ENCODE results near the gene ZDHHC14. TPM values are rescaled to one million over a fixed set of nuclear protein-coding genes. Genes with fewer than 3 reads are reported as not detected.
A peak's percentile ranks its signal among the peaks of the same experiment; 100 is the strongest.

Gene ZDHHC14
- total RNA-seq, 1 donor from 2014 or later: 15.2 TPM

GRCh38 chr6:157595768-157596167, 214.8 kb downstream of the ZDHHC14 start:
- peak in 1 of 2 donors; percentile 34 for DNase-seq (ENCODE audit: extremely low spot score in 2 of 2)
- Histone ChIP-seq H3K9me3 (no peaks in the 10 kb centered on the region), H3K27me3 (no peaks in the 10 kb centered on the region), H3K4me1 (peaks cover 21% of the 10 kb centered on the region), H3K27ac (no peak overlapping the region), H3K36me3 (no peaks in the 10 kb centered on the region), H3K4me3 (no peak overlapping the region)
- intact Hi-C loops (cut with DNase I): loop anchor here (5.0 kb wide), 1 partner anchor 278 kb away; no protein-coding TSS in a partner anchor
- TF ChIP-seq, protein P1, sequence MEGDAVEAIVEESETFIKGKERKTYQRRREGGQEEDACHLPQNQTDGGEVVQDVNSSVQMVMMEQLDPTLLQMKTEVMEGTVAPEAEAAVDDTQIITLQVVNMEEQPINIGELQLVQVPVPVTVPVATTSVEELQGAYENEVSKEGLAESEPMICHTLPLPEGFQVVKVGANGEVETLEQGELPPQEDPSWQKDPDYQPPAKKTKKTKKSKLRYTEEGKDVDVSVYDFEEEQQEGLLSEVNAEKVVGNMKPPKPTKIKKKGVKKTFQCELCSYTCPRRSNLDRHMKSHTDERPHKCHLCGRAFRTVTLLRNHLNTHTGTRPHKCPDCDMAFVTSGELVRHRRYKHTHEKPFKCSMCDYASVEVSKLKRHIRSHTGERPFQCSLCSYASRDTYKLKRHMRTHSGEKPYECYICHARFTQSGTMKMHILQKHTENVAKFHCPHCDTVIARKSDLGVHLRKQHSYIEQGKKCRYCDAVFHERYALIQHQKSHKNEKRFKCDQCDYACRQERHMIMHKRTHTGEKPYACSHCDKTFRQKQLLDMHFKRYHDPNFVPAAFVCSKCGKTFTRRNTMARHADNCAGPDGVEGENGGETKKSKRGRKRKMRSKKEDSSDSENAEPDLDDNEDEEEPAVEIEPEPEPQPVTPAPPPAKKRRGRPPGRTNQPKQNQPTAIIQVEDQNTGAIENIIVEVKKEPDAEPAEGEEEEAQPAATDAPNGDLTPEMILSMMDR (IDR thresholded peaks at IDR 0.05): no peak
- no peak for TF ChIP-seq POLR2A (IDR thresholded peaks at IDR 0.05)
- TF ChIP-seq POLR2AphosphoS5 (IDR thresholded peaks at IDR 0.05; ENCODE audit: insufficient read depth in 1 of 2, low read depth in 1 of 2): no peak

- intact Hi-C loops (cut with DNase I): loop anchor here (5.0 kb wide), 1 partner anchor 279 kb away; no protein-coding TSS in a partner anchor
Measured at GRCh38 chr6:157596461-157596860, 215.5 kb downstream of the ZDHHC14 start.

DNA sequence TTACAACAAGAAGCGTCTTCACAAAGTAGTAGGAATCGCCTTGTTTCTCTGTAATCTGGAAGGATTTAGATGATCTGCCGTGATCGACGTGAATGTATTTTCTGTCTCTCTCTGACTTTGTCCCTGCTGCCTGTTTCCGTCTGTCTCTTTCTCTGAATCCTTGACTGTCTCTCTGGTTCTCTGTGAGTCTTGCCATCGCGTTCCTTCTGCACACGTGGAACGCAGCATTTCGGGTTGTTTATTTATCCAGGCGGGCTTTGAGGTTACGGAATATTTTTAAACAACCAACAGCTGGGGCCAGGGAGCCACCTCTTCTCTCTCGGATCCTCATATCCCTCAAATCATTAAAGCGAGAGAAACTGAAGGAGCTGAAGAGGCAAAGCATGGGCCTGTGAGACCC, 215.9 kb downstream of the ZDHHC14 start:
- Histone ChIP-seq H3K36me3 (no peaks in the 10 kb centered on the region), H3K27ac (peak overlapping the region; percentile 76), H3K27me3 (no peaks in the 10 kb centered on the region), H3K9me3 (no peaks in the 10 kb centered on the region), H3K4me3 (no peak overlapping the region), H3K4me1 (peaks cover 21% of the 10 kb centered on the region)
- intact Hi-C loops (cut with DNase I): loop anchor here (5.0 kb wide), 1 partner anchor 280 kb away; no protein-coding TSS in a partner anchor
- no peak for DNase-seq (ENCODE audit: extremely low spot score in 2 of 2)
- TF ChIP-seq POLR2A (IDR thresholded peaks at IDR 0.05): no peak
- TF ChIP-seq, protein P1 (IDR thresholded peaks at IDR 0.05): no peak
- no peak for TF ChIP-seq POLR2AphosphoS5 (IDR thresholded peaks at IDR 0.05; ENCODE audit: insufficient read depth in 1 of 2, low read depth in 1 of 2)

More at GRCh38 chr6:157596461-157596860, 215.5 kb downstream of the ZDHHC14 start:
- H3K27ac ChIP-seq: peak overlapping the region; percentile 76
- no peaks in the 10 kb centered on the region for H3K9me3 ChIP-seq
- no peaks in the 10 kb centered on the region for H3K36me3 ChIP-seq
- TF ChIP-seq POLR2AphosphoS5 (IDR thresholded peaks at IDR 0.05; ENCODE audit: insufficient read depth in 1 of 2, low read depth in 1 of 2): peak in 1 of 2 donors; percentile 33
- TF ChIP-seq, protein P1 (IDR thresholded peaks at IDR 0.05): no peak
- DNase-seq (ENCODE audit: extremely low spot score in 2 of 2): no peak
- no peaks in the 10 kb centered on the region for H3K27me3 ChIP-seq
- no peak overlapping the region for H3K4me3 ChIP-seq
- H3K4me1 ChIP-seq: peaks cover 21% of the 10 kb centered on the region

GRCh38 chr6:157597461-157598312, 216.7 kb downstream of the ZDHHC14 start:
- no peak overlapping the region for H3K4me3 ChIP-seq
- H3K27me3 ChIP-seq: no peaks in the 10 kb centered on the region
- peak overlapping the region; percentile 76 for H3K27ac ChIP-seq
- H3K36me3 ChIP-seq: no peaks in the 10 kb centered on the region
- intact Hi-C loops (cut with DNase I): loop anchor here (5.0 kb wide), 1 partner anchor 280 kb away; no protein-coding TSS in a partner anchor
- peak in 1 of 2 donors; percentile 62 for DNase-seq (ENCODE audit: extremely low spot score in 2 of 2)
- TF ChIP-seq POLR2A (IDR thresholded peaks at IDR 0.05) (no peak), POLR2AphosphoS5 (IDR thresholded peaks at IDR 0.05; ENCODE audit: insufficient read depth in 1 of 2, low read depth in 1 of 2) (peak in 1 of 2 donors; percentile 20)
- TF ChIP-seq, protein P1 (IDR thresholded peaks at IDR 0.05): peak in 1 of 3 experiments; percentile 34
- H3K9me3 ChIP-seq: no peaks in the 10 kb centered on the region
- peaks cover 21% of the 10 kb centered on the region for H3K4me1 ChIP-seq

Measured in vagina (tissue), 2 donors.